Prostate gland (tissue), 2 donors: ENCODE data around the gene EEF1A2.

Source experiments
- CTCF ChIP-seq, 4 experiments: fragments of 200-600 bp in 2 of 4; fragments of 450-650 bp in 2 of 4; sonication (generic) in 2 of 4; IDR thresholded peaks; 1 replicate in 3 of 4; 2 replicates in 1 of 4; pipeline ENCODE4 v1.5.1; 2016 to 2019; ENCODE audit warnings: antibody characterized with exemption in 4 of 4, mild to moderate bottlenecking in 2 of 4, moderate library complexity in 2 of 4
- POLR2A ChIP-seq: fragments of 450-650 bp; IDR thresholded peaks from one replicate; pipeline ENCODE4 v1.6.1; 2016; ENCODE audit warnings: antibody characterized with exemption, mild to moderate bottlenecking
- POLR2AphosphoS5 ChIP-seq: sonication (generic); formaldehyde crosslinking; IDR thresholded peaks from one replicate; pipeline ENCODE4 v1.6.1; 2017; ENCODE audit warnings: antibody characterized with exemption

GRCh38 chr20:63461104-63461763, 37.6 kb downstream of the EEF1A2 start:
- no peak for TF ChIP-seq CTCF (IDR thresholded peaks at IDR 0.05)
- TF ChIP-seq POLR2AphosphoS5, result no peak
- TF ChIP-seq POLR2A, result no peak
